HFFc6 (cell line): ENCODE results near the gene HTR6. TPM values are rescaled to one million over a fixed set of nuclear protein-coding genes. Genes with fewer than 3 reads are reported as not detected.
A peak's percentile ranks its signal among the peaks of the same experiment; 100 is the strongest.

Source experiments
- DNase-seq: peaks from one replicate; pipeline ENCODE4 v3.0.0-alpha.2; 2018
- H3K27ac Mint-ChIP-seq: 2 replicates; pipeline ENCODE4 v1.8.0; 2020; ENCODE audit warnings: mild to moderate bottlenecking, mixed read lengths
- H3K27me3 Mint-ChIP-seq: 2 replicates; pipeline ENCODE4 v1.8.0; 2021; ENCODE audit warnings: mild to moderate bottlenecking, moderate library complexity, mixed read lengths; ENCODE audit not compliant: insufficient read depth
- H3K36me3 Mint-ChIP-seq: 2 replicates; pipeline ENCODE4 v1.8.0; 2021; ENCODE audit warnings: low read depth, mixed read lengths
- H3K4me1 Mint-ChIP-seq: 2 replicates; pipeline ENCODE4 v1.8.0; 2020; ENCODE audit warnings: low read depth, mixed read lengths
- H3K4me3 Mint-ChIP-seq: 2 replicates; pipeline ENCODE4 v1.8.0; 2020; ENCODE audit warnings: mild to moderate bottlenecking, moderate library complexity, mixed read lengths
- H3K9me3 Mint-ChIP-seq: 2 replicates; pipeline ENCODE4 v1.8.0; 2020; ENCODE audit warnings: mild to moderate bottlenecking, mixed read lengths
- CTCF ChIP-seq: fragments of 200-600 bp; sonication (generic); IDR thresholded peaks from 2 replicates; pipeline ENCODE4 v1.5.0; 2021; ENCODE audit warnings: antibody characterized with exemption, mild to moderate bottlenecking
- total RNA-seq, 6 experiments: library from RNA; stranded (reverse); fragmentation: NEBNext Ultra II Directional; extraction: Animal tissue kit (Norgen Biotek cat#: 25700); gene quantifications; 2 replicates in 1 of 6; 3 replicates in 5 of 6; pipeline ENCODE4 v1.2.3, GENCODE V29; 2021

Gene HTR6
- total RNA-seq, 6 experiments from 2014 or later, result not detected

- no peaks in the 10 kb centered on the region for H3K9me3 Mint-ChIP-seq
- DNase-seq, result no peak
- H3K27me3 Mint-ChIP-seq, result no peaks in the 10 kb centered on the region; the same call in 1 of the 2 replicates
- H3K36me3 Mint-ChIP-seq, result no peaks in the 10 kb centered on the region
- H3K27ac Mint-ChIP-seq, result peak overlapping the region; percentile 40; the same call in 1 of the 2 replicates
- H3K4me1 Mint-ChIP-seq, result peaks cover 66% of the 10 kb centered on the region
- no peak overlapping the region for H3K4me3 Mint-ChIP-seq
- peak; percentile 76 for TF ChIP-seq CTCF
Observed at GRCh38 chr1:19648689-19649088, 16.0 kb upstream of the HTR6 start.

- H3K27ac Mint-ChIP-seq, result peak overlapping the region; percentile 84
- peaks cover 78% of the 10 kb centered on the region for H3K4me1 Mint-ChIP-seq
- no peak for DNase-seq
- H3K27me3 Mint-ChIP-seq, result 0 out of 2 replicates have a peak, but pooled peaks cover 2% of the 10 kb centered on the region
- H3K9me3 Mint-ChIP-seq, result no peaks in the 10 kb centered on the region
- H3K36me3 Mint-ChIP-seq, result peaks cover under 1% of the 10 kb centered on the region; the same call in 1 of the 2 replicates
- no peak overlapping the region; the same call in 1 of the 2 replicates for H3K4me3 Mint-ChIP-seq
- no peak for TF ChIP-seq CTCF
Observed at GRCh38 chr1:19650416-19651140, 14.1 kb upstream of the HTR6 start.

GRCh38 chr1:19651141-19651737, 13.4 kb upstream of the HTR6 start:
- Mint-ChIP-seq H3K4me3 (peak overlapping the region; percentile 35; the same call in 1 of the 2 replicates), H3K27me3 (0 out of 2 replicates have a peak, but pooled peaks cover 2% of the 10 kb centered on the region), H3K9me3 (no peaks in the 10 kb centered on the region), H3K27ac (peak overlapping the region; percentile 84), H3K36me3 (peaks cover 5% of the 10 kb centered on the region; the same call in 1 of the 2 replicates), H3K4me1 (peaks cover 71% of the 10 kb centered on the region)
- DNase-seq, result peak; percentile 48
- peak; percentile 83 for TF ChIP-seq CTCF

- peak; percentile 46 for DNase-seq
Observed at GRCh38 chr1:19654386-19654785, 10.3 kb upstream of the HTR6 start.

More at GRCh38 chr1:19654386-19654785, 10.3 kb upstream of the HTR6 start:
- Mint-ChIP-seq H3K27me3 (peaks cover 2% of the 10 kb centered on the region; the same call in 1 of the 2 replicates), H3K4me1 (peaks cover 59% of the 10 kb centered on the region), H3K9me3 (no peaks in the 10 kb centered on the region), H3K36me3 (peaks cover 5% of the 10 kb centered on the region; the same call in 1 of the 2 replicates), H3K27ac (peak overlapping the region; percentile 75; the same call in 1 of the 2 replicates), H3K4me3 (no peak overlapping the region; the same call in 1 of the 2 replicates)
- TF ChIP-seq CTCF, result no peak
